CMK (cell line): ENCODE results near the gene GNAQ.
"Not testable (repeated sequence)": the region's sequence is repeated elsewhere in the genome, so short reads cannot be mapped to it uniquely, and the experiment has no call there.

ENCODE experiments used
- DNase-seq: peaks from one replicate; pipeline ENCODE4 v3.0.0-alpha.2; 2010; ENCODE audit warnings: low read depth

Gene GNAQ

GRCh38 chr9:77690723-77691122 lies 340.9 kb downstream of the GNAQ start:
- not testable (repeated sequence) for DNase-seq

GRCh38 chr9:77690119-77690518 lies 341.5 kb downstream of the GNAQ start:
- not testable (repeated sequence) for DNase-seq

GRCh38 chr9:77687737-77688136 lies 343.9 kb downstream of the GNAQ start:
- not testable (repeated sequence) for DNase-seq

GRCh38 chr9:77680581-77680980 lies 351.0 kb downstream of the GNAQ start:
- no peak for DNase-seq

- no peak for DNase-seq
Measured at GRCh38 chr9:77679661-77680368, 351.8 kb downstream of the GNAQ start.

GRCh38 chr9:77679088-77679487 lies 352.5 kb downstream of the GNAQ start:
- DNase-seq: no peak

- DNase-seq: no peak
Measured at GRCh38 chr9:77677957-77678535, 353.6 kb downstream of the GNAQ start.

GRCh38 chr9:77677397-77677796 lies 354.2 kb downstream of the GNAQ start:
- DNase-seq: no peak

- DNase-seq: no peak
Measured at GRCh38 chr9:77673941-77674791, 357.4 kb downstream of the GNAQ start.

- no peak for DNase-seq
Measured at GRCh38 chr9:77672183-77672582, 359.4 kb downstream of the GNAQ start.

- DNase-seq: no peak
Measured at GRCh38 chr9:77667151-77667550, 364.5 kb downstream of the GNAQ start.
